Islet of Langerhans (tissue), 1 donor: Measurements from ENCODE around the gene FANCI.

Experiments
- FAIRE-seq: peaks from one replicate; lab custom pipeline; 2011; peaks lifted over from hg19 to GRCh38; lab: Jason Lieb, UNC

Gene FANCI

DNA sequence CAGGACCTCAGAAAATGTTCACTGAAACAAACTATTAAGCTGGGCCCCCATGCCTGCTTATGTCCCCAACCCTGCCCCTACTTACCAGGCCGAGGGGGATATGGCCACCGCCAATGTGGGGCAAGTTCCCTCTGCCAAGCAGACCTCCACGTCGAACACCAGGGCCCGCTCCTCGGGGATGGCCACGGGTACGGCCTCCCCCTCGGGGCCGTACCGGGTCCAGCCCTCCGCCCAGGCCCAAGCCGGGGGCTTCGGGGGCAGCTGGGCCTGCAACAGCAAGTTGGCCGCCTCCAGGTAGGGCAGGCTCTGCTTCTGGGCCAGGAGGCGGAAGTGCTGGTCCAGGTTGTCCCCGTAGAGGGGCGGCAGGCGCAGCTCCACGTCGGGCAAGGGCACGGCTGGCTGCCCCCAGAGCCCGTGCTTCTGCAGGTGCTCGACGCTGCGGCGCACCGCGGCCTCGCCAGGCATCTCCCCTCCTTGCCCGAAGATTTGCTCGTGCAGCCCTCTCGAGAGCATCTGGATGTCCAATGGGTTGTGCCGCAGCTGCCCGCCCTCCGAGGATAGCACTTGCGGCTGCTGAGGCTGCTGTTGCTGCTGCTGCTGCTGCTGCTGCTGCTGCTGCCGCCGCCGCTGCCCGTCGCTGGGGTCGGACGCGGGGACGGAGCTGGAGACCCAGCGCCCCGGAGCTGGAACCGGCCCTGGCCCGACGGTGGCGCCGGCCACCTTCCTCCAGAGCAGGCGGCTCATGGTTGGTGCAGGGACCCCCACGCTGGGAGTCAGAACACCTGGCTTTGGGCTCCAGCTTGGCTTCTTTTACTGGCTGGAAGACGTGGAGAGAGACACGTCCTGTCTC is 89.5 kb downstream of the FANCI start:
- FAIRE-seq = no peak

GRCh38 chr15:89333959-89334509 is 90.3 kb downstream of the FANCI start:
- no peak for FAIRE-seq

DNA sequence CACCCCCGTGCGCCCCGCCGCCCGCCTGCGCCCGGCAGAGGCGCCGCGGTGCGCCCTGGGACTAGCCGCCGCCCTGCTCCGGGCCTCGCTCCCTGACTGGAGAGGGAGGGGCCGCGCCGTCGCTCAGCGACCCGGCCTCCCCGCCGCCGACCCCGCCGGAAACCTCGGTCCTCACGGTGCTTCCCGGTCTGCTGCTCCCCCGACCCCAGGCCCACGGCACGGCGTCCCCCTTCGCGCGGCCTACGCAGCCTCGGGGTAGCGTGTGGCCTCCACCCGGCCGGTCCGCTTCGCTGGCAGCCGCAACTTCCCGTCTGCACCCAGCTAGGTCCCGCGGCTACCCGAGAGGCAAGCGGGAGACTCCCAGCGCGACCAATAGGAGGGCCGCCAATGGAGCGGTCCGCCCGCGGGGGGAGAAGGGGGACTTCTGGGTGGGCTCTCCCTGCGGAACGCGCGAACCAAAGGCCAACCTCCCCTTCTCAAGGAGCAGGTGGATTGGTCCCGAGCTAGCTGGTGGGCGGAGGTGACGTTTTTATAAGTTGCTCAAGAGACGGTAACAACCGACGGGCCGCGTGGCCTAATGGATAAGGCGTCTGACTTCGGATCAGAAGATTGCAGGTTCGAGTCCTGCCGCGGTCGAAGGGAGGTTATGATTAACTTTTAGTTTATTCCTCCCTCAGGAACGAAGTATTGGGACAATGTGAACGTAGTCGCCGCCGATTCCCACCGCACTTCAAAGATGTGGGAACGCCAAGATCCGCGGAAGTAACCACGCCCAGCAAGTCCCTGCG is 90.9 kb downstream of the FANCI start, which contains the start of gene POLG:
POLG (minus strand) TSS at position 315 of the 788 bp plus-strand sequence. CDS start 1,070 bp downstream, outside the sequence.
- FAIRE-seq = peak; percentile 89

DNA sequence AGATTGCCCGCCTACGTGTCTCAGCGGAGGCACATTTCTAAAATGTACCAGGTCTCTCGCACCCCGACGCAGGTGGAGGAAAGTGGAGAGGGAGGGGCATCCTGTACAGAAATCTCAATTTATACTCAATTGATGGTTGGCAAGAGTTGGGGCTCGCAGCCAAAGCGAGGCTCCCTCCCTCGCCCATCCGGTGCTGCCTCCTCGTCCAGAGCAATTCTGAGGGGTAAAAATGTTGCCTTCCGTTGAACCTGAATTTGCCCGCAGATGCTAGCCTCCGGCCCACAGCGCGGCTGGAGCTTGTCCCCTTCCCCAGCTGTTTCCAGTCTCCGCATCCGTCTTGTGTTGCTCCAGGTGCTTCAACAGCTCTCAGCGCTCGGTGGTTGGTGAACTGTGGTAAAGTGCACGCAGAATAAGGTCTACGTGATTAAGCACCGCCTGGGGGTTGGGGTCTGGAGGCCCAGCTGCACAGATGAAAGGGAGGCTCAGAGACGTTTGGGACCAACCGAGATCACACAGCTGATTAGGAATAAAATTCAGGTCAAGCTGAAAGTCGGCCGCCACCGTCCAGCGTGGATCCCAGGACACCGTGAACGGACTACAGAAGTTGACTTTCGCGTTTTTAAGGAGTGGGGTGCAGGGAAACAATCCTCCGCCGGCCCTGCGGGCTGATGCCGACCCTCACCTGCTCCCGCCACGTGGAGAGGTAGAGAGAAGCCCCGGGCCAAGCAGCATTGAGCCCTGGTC is 91.7 kb downstream of the FANCI start:
- FAIRE-seq = no peak

- no peak for FAIRE-seq
These were observed 94.3 kb downstream of the FANCI start for GRCh38 chr15:89338036-89338435.

GRCh38 chr15:89340573-89340972 is 96.8 kb downstream of the FANCI start:
- no peak for FAIRE-seq

- no peak for FAIRE-seq
These were observed 97.7 kb downstream of the FANCI start for GRCh38 chr15:89341316-89342005.

DNA sequence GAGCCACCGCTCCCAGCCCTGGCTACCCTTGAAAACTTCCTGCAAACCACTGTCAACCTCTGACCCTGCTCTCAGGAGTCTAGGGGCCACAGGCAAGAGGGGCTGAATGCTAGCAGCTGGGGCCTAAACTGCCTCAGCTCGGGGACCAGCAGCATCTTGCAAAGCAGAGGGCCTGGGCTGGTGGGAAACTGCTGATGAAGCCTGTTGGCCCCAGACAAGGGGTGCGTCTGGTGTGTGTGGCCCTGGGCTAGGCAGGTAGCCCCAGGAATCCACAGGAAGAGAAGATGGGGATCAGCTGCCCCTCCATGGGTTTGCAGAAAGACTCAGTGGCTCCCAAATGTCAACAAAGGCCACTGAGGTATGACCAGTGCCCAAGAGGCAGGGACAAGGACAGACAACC is 99.1 kb downstream of the FANCI start:
- FAIRE-seq = no peak

DNA sequence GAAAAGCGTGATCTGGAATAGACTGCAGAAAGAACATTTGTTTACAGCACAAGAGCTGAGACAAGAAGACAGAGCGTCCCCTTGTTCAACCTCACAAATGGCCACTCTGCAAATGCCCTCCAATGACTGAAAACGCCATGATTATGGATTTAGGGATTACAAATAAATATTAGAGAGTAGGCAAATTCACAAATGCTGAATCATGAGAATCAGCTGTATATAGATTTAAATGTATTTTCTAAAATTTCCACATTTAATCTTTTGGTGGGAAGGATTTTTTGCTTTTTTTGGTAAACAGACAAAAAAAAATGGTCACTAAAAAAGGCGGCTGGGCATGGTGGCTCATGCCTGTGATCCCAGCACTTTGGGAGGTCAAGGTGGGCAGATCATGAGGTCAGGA is 101.5 kb downstream of the FANCI start:
- no peak for FAIRE-seq

- no peak for FAIRE-seq
These were observed 102.9 kb downstream of the FANCI start for GRCh38 chr15:89346516-89347231.

DNA sequence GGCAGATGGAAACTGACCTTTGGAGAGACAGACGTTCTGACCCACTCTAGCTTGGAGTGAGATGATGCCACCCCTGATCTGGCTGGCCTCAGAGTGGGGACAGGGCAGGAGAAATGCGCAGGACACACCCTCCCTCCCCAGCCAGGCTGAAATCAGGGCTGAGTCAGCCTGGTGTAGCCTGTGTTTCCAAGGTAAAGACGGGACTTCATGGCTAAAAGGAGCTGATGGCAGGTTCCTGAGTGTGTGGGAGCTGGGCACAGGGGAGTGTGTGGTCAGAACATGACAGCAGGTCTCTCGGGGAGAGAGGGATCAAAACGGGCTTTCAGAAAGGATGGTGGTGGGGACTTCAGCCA is 105.4 kb downstream of the FANCI start:
- FAIRE-seq = no peak

- FAIRE-seq = no peak
These were observed 108.7 kb downstream of the FANCI start for GRCh38 chr15:89352476-89352875.

DNA sequence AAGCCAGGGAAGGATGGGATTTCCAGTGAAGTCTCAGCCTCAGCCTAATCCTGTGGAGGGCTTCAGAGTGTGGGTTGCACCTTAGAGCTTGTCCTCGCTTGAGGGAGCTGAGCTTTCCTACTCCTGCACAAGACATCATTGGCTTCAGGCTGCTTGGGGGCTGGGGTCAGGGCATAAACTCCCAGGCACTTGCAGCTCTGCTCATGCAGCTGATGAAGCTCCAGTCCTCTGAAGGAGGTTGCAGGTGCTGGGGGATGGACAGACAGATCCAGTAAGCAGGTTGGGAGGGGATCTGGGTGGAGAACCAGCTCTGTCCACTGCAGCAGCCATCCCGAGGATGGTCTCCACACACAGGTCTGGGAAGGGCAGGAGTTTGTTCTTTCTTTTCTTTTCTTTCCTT is 110.2 kb downstream of the FANCI start:
- no peak for FAIRE-seq

DNA sequence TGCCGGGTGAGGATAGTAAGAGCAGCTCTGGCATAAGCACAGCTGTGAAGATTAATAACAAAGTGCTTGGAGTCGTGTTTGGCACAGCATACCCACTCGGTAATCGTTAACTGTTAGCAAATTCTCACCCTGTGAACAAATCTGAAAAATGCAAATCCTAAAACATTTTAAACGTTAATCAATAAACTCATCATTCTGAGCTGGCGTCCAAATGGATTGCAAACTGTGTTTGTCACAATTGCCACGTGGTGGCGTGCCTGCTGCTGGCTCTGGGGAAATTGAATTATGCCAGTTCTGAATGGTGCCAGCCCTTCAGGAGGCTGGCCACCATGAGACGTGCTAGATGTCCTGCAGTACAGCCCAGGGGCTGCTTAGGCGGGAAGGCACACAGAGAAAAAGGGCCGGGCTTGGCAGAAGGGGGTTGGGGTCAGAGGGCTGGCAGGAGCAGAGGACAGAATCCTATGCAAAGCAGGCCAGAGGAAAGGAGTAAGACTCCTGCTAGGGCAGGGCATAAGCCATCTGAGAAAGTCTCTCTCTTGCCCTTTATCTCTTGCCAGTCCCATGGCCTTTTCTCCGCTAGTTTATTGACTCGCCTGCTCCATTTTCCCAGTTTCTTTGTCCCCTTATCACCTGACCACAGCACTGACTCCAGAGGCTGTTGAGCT is 113.0 kb downstream of the FANCI start:
- FAIRE-seq = no peak

- FAIRE-seq = no peak
These were observed 114.6 kb downstream of the FANCI start for GRCh38 chr15:89358435-89358754.

DNA sequence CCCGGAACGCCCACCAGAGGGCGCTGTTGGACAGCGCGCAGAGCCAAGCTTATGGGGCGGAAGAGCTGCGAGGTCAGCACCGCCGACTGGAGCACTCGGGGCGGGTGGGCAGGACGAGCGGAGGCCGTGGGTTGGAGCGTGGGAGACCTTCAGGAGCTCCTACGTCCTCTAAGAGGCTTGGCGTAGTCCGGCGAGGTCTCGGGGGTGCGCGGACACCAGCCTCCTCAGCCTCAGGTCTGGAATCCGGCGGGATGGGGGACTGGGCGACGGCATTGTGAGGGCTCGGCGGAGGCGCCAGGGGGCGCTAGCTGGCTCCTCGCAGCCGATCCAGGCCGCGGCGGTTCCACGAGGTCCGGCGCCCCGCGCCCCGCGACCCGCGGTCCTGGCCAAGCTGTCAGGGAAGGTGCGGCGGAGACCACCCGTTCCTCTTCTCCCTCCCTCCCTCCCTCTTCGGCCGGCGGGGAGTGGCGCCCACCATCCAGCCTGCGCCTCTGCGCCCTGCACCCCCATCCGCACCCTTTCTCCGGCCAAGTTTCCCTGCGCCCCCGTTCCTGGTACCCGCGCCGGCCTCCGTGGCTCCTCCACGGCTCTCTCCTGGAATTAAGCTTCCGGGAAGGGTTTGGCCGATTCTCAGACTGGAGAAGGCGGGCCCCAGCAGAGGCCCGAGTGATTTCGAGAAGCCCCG is 115.1 kb downstream of the FANCI start:
- FAIRE-seq = no peak

DNA sequence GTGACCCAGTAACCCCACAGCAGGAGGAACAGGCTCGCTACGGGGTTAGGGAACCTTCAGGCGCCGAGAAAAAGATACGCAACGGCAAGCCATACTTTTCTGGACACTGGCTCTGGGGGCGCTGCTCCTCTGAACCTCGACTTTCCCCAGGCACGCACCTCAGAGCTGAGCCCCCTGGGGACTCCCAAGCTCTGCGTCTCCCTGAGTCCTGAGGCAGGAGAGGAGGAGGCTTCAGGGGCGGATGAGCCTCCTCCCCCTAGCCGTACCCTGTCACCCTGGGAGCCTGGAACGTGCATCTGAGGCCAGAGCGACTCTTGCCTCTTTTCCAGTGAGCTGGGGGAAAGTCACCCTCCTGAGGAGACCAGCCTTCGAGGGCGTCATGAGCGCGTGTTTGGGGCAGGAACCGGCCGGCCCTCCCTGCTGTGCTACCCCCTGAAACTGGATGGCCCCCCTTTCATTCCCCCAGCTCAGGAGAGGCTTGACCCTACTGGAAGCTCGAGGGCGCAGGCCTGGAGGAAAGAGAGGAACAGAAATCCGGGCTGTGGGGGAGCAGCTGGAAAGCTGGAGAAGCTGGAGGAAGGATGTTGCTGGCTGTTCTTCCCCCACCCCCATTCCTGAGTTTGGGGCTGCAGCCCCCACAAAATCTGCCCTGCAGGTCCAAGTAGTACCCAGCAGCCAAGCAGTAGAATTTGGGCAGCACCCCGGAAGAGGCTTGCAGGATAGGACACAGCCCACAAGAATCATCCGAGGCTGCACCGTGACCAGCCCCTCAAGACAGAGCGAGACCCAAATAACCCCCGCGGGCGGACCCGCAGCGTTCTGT is 115.9 kb downstream of the FANCI start:
- no peak for FAIRE-seq

GRCh38 chr15:89360294-89360971 is 116.7 kb downstream of the FANCI start:
- FAIRE-seq = no peak
